Activated CD8-positive, alpha-beta memory T cell treated with anti-CD3 and anti-CD28 coated beads for 1 hour (primary cell): Measurements from ENCODE around the gene NLRP12.
"Not testable (repeated sequence)": the region's sequence is repeated elsewhere in the genome, so short reads cannot be mapped to it uniquely, and the experiment has no call there.

ENCODE experiments used
- DNase-seq, 2 donors: peaks; one replicate each; pipeline ENCODE4 v3.0.0-alpha.2; 2020; ENCODE audit warnings: low read depth in 1 of 2; ENCODE audit errors: extremely low read depth in 1 of 2

Gene NLRP12

DNA sequence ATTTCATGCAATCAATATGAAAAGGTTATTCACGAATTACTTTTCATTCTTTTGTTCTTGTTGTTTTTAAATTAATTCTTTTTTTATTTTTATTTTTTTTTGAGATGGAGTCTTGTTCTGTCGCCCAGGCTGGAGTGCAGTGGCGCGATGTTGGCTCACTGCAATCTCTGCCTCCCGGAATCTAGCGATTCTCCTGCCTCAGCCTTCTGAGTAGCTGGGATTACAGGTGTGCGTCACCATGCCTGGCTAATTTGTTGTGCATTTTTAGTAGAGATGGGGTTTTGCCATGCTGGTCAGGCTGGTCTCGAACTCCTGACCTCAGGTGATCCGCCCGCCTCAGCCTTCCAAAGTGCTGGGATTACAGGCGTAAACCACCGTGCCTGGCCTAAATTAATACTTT, 16.1 kb upstream of the NLRP12 start:
- not testable (repeated sequence) for DNase-seq

DNA sequence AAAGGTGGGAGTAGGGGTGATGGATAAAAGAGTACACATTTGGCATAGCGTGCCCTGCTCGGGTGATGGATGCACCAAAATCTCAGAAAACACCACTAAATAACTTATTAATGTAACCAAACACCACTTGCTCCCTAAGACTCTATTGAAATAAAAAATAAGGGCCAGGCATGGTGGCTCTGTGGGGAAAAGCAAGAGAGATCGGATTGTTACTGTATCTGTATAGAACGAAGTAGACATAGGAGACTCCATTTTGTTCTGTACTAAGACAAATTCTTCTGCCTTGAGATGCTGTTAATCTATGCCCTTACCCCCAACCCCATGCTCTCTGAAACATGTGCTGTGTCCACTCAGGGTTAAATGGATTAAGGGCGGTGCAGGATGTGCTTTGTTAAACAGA, 14.3 kb upstream of the NLRP12 start:
- DNase-seq = not testable (repeated sequence)

DNA sequence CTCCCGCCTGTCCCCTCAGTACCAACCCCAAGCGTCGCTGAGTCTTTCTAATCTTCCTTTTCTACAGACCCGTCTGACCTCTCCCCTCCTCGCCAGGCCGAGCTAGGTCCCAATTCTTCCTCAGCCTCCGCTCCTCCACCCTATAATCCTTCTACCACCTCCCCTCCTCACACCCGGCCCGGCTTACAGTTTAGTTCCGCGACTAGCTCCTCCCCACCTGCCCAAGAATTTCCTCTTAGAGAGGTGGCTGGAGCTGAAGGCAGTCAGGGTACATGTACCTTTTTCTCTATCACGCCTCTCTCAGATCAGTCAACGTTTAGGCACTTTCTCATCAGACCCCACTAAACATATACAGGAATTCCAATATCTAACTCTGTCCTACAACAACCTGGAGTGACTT, 8.7 kb upstream of the NLRP12 start:
- not testable (repeated sequence) for DNase-seq

DNA sequence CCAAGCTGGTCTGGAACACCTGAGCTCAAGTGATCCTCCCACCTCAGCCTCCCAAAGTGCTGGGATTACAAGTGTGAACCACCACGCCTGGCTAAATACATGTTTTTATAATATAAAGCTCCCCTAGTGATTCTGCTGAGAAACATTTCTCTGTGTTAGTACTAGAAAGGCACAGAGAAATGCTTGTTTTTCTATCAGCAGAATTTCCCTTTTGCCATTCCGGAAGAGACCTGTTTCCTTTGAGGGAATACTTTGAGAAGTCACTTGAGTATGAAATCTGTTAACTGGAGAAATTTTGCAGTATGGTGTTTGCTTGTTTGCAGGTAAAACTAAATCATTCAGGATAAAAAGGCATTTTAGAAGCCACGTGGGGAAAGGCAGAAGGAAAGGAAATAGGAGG, 4.4 kb upstream of the NLRP12 start:
- DNase-seq = no peak

- no peak for DNase-seq
These were observed 2.8 kb upstream of the NLRP12 start for GRCh38 chr19:53826876-53827275.

DNA sequence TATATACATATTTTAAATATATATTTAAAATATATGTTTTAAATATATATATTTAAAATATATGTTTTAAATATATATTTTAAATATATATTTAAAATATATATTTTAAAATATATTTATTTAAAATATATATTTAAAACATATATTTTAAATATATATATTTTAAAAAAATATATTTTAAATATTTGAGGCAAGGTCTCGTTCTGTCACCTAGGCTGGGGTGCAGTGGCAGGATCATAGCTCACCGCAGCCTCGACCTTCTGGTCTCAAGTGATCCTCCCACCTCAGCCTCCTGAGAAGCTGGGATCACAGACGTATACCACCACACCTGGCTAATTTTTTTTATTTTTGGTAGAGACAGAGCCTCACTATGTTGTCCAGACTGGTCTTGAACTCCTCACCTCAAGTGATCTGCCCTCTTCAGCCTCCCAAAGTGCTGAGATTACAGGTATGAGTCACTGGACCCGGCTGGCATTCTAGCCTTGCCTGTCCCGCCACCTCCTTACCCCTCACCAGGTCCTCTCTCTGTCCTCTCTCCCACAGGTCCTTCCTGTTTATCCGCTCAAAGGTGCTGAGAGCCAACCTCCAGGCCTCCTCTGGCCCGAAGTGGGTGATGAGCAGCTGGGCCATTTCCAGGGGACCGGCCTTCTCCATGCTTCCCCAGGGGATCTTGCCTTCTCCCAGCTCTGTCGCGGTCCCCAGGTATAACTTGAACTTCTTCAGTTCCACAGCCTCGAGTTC, 564 bp downstream of the NLRP12 start:
- no peak for DNase-seq

GRCh38 chr19:53819861-53820260, 4.3 kb downstream of the NLRP12 start:
- DNase-seq = no peak

- DNase-seq = no peak
These were observed 5.4 kb downstream of the NLRP12 start for GRCh38 chr19:53818756-53819155.

GRCh38 chr19:53813996-53814395, 10.1 kb downstream of the NLRP12 start:
- DNase-seq = no peak

DNA sequence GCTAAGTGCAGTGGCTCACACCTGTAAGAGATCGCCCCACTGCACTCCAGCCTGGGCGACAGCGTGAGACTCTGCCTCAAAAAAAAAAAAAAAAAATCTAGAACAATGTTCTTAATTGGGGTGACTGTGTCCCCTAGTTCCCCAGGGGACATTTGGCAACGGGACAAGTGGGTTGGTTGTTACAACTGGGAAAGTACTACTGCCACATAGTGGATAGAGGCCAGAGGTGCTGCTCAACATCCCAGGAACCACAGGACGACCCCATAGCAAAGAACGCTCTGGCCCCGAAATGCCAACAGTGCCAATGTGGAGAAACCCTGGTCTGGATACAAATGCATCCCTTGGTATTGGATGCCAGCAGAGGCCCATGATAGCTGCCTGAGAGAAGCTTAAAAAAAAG, 11.8 kb downstream of the NLRP12 start:
- no peak for DNase-seq

GRCh38 chr19:53810891-53811290, 13.2 kb downstream of the NLRP12 start:
- DNase-seq = no peak

- DNase-seq = no peak
These were observed 13.9 kb downstream of the NLRP12 start for GRCh38 chr19:53810187-53810546.

DNA sequence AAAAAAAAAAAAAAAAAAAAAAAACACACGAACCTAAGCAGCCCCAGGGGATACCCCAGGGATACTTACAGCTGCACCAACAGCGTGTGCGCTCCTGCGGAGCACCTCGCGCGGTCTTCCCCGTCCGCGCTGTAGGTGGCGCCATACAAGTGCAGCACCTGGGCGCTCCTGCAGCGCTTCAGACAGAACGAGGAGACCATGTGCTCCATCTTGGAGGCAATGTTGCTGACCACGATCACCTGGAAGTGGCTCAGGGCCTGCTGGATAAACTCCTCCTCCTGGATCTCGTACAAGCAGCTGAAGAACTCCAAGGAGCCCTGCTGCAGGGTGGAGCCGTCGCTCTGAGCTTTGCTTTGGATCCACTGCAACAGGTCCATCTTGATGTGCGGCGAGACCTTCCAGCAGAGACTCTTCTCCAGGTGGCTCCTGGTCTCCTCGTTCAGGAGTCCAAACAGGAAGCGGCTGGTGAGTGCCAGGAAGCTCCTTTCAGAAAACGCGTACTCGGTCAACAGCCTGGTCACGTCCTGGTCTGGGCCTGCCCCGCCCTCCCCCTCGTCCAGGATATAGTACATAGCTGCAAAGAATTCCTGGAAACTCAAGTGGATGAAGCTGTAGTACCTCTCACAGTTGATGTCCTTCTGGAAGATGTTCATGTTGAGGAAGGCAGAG, 14.5 kb downstream of the NLRP12 start:
- DNase-seq = no peak

GRCh38 chr19:53808710-53809125, 15.4 kb downstream of the NLRP12 start:
- DNase-seq = no peak

GRCh38 chr19:53801257-53801656, 22.9 kb downstream of the NLRP12 start:
- no peak for DNase-seq

DNA sequence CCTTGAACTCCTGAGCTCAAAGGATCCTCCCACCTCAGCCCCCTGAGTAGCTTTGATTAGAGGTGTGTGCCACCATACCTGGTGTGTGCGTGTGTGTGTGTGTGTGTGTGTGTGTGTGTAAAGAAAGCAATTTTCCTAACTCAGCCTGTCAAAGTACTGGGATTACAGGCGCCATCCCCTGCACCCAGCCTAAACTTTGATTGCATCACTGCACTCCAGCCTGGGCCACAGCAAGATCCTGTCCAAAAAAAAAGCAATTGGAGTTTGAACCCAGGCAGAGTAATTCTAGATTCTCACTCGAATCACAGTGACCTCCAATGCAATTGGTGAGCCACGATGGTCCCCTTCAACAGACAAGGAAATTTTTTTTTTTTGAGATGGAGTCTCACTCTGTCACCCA, 29.1 kb downstream of the NLRP12 start:
- DNase-seq = no peak

- peak; percentile 19 to 52 for DNase-seq
These were observed 31.2 kb downstream of the NLRP12 start for GRCh38 chr19:53792721-53793433.

GRCh38 chr19:53789708-53790678, 34.1 kb downstream of the NLRP12 start:
- no peak for DNase-seq

- DNase-seq = no peak
These were observed 36.8 kb downstream of the NLRP12 start for GRCh38 chr19:53787266-53787665.

GRCh38 chr19:53786744-53787143, 37.4 kb downstream of the NLRP12 start:
- no peak for DNase-seq
